Esophagus muscularis mucosa (tissue), 3 donors: ENCODE data around the gene SLC6A8.

Experiments
- CTCF ChIP-seq, 3 experiments: fragments of 200-600 bp in 2 of 3; fragments of 450-650 bp in 1 of 3; sonication (generic) in 2 of 3; IDR thresholded peaks; one replicate each; pipeline ENCODE4 v1.5.1; 2017 to 2019; ENCODE audit warnings: antibody characterized with exemption in 3 of 3, mild to moderate bottlenecking in 2 of 3, moderate library complexity in 1 of 3
- EP300 ChIP-seq: sonication (generic); formaldehyde crosslinking; IDR thresholded peaks from one replicate; pipeline ENCODE4 v1.6.1; 2017; ENCODE audit warnings: antibody characterized with exemption

GRCh38 chrX:153725832-153726285 lies 38.1 kb downstream of the SLC6A8 start:
- TF ChIP-seq CTCF (IDR thresholded peaks at IDR 0.05), result no peak
- no peak for TF ChIP-seq EP300
